ENCODE measurements around the gene XPO4.
"Not testable (repeated sequence)": the region's sequence is repeated elsewhere in the genome, so short reads cannot be mapped to it uniquely, and the experiment has no call there.

The XPO4 gene

GRCh38 chr13:20890540-20890939 is 12.0 kb downstream of the XPO4 start:
- FAIRE-seq, result not testable (repeated sequence)

- no peak for FAIRE-seq
These were observed 20.3 kb downstream of the XPO4 start for GRCh38 chr13:20882206-20882605.

- FAIRE-seq, result no peak
These were observed 24.6 kb downstream of the XPO4 start for GRCh38 chr13:20877902-20878301.

GRCh38 chr13:20876802-20877201 is 25.7 kb downstream of the XPO4 start:
- not testable (repeated sequence) for FAIRE-seq

GRCh38 chr13:20874439-20874838 is 28.1 kb downstream of the XPO4 start:
- FAIRE-seq, result not testable (repeated sequence)

GRCh38 chr13:20873348-20873747 is 29.2 kb downstream of the XPO4 start:
- no peak for FAIRE-seq

GRCh38 chr13:20870829-20871228 is 31.7 kb downstream of the XPO4 start:
- no peak for FAIRE-seq

- FAIRE-seq, result peak; percentile 76
These were observed 33.0 kb downstream of the XPO4 start for GRCh38 chr13:20869540-20869939.

- no peak for FAIRE-seq
These were observed 35.1 kb downstream of the XPO4 start for GRCh38 chr13:20867408-20867807.

- FAIRE-seq, result not testable (repeated sequence)
These were observed 40.9 kb downstream of the XPO4 start for GRCh38 chr13:20861666-20862065.

GRCh38 chr13:20860844-20861243 is 41.7 kb downstream of the XPO4 start:
- FAIRE-seq, result no peak

GRCh38 chr13:20856650-20857049 is 45.9 kb downstream of the XPO4 start:
- FAIRE-seq, result no peak

GRCh38 chr13:20851844-20852402 is 50.6 kb downstream of the XPO4 start:
- FAIRE-seq, result no peak

GRCh38 chr13:20848944-20849343 is 53.6 kb downstream of the XPO4 start:
- FAIRE-seq, result no peak

GRCh38 chr13:20848203-20848602 is 54.3 kb downstream of the XPO4 start:
- FAIRE-seq, result no peak

- no peak for FAIRE-seq
These were observed 55.2 kb downstream of the XPO4 start for GRCh38 chr13:20847296-20847695.

- no peak for FAIRE-seq
These were observed 59.4 kb downstream of the XPO4 start for GRCh38 chr13:20843166-20843565.

GRCh38 chr13:20840568-20840967 is 62.0 kb downstream of the XPO4 start:
- FAIRE-seq, result no peak

GRCh38 chr13:20833900-20834679 is 68.5 kb downstream of the XPO4 start:
- peak; percentile 21 for FAIRE-seq

- FAIRE-seq, result peak; percentile 55
These were observed 69.7 kb downstream of the XPO4 start for GRCh38 chr13:20832861-20833260.

GRCh38 chr13:20831933-20832332 is 70.6 kb downstream of the XPO4 start:
- FAIRE-seq, result no peak

GRCh38 chr13:20831254-20831653 is 71.3 kb downstream of the XPO4 start:
- FAIRE-seq, result peak; percentile 91

GRCh38 chr13:20828539-20829364 is 73.8 kb downstream of the XPO4 start:
- peak; percentile 94 for FAIRE-seq
